H9 (cell line): ENCODE measurements around the gene HIP1R. TPM values are rescaled to one million over a fixed set of nuclear protein-coding genes. Genes with fewer than 3 reads are reported as not detected.

ENCODE experiments used
- DNase-seq: peaks from one replicate; pipeline ENCODE4 v3.0.0-alpha.2; 2017
- H2AFZ ChIP-seq: one replicate; pipeline ENCODE4 v1.6.1; 2013; ENCODE audit warnings: mild to moderate bottlenecking, low read length, control low read depth, moderate library complexity
- H2AK5ac ChIP-seq: 2 replicates; pipeline ENCODE4 v1.6.1; 2013; ENCODE audit warnings: low read length, control low read depth, mixed read lengths; ENCODE audit not compliant: insufficient read length
- H2BK120ac ChIP-seq: one replicate; pipeline ENCODE4 v1.6.1; 2013; ENCODE audit warnings: low read depth, mild to moderate bottlenecking, low read length, control low read depth, inconsistent platforms; ENCODE audit not compliant: poor library complexity, severe bottlenecking
- H2BK12ac ChIP-seq: 2 replicates; pipeline ENCODE4 v1.6.1; 2013; ENCODE audit warnings: low read length, control low read depth, mixed read lengths, low read depth; ENCODE audit not compliant: insufficient read length
- H2BK15ac ChIP-seq: 2 replicates; pipeline ENCODE4 v1.6.1; 2013; ENCODE audit warnings: low read depth, low read length, control low read depth
- H2BK20ac ChIP-seq: one replicate; pipeline ENCODE4 v1.6.1; 2013; ENCODE audit warnings: low read depth, mild to moderate bottlenecking, low read length, control low read depth, inconsistent platforms; ENCODE audit not compliant: poor library complexity, severe bottlenecking
- H2BK5ac ChIP-seq: 2 replicates; pipeline ENCODE4 v1.6.1; 2013; ENCODE audit warnings: low read length, control low read depth, mixed read lengths; ENCODE audit not compliant: insufficient read length
- H3K14ac ChIP-seq: 2 replicates; pipeline ENCODE4 v1.6.1; 2013; ENCODE audit warnings: low read length, control low read depth; ENCODE audit not compliant: insufficient read depth
- H3K18ac ChIP-seq: 2 replicates; pipeline ENCODE4 v1.6.1; 2013; ENCODE audit warnings: low read depth, mild to moderate bottlenecking, mixed read lengths, low read length, control low read depth; ENCODE audit not compliant: insufficient read length
- H3K23ac ChIP-seq: 2 replicates; pipeline ENCODE4 v1.6.1; 2013; ENCODE audit warnings: low read length, control low read depth, mixed read lengths, low read depth; ENCODE audit not compliant: insufficient read length
- H3K23me2 ChIP-seq: 2 replicates; pipeline ENCODE4 v1.6.1; 2013; ENCODE audit warnings: low read depth, mild to moderate bottlenecking, mixed read lengths, low read length, control low read depth; ENCODE audit not compliant: insufficient read length, poor library complexity, severe bottlenecking
- H3K27ac ChIP-seq: 2 replicates; pipeline ENCODE4 v1.5.1; 2013; ENCODE audit warnings: low read length, control low read depth, mixed read lengths, low read depth; ENCODE audit not compliant: insufficient read length
- H3K27me3 ChIP-seq: 2 replicates; pipeline ENCODE4 v1.6.1; 2013; ENCODE audit warnings: low read length, control low read depth, inconsistent platforms; ENCODE audit not compliant: insufficient read depth
- H3K4ac ChIP-seq: 2 replicates; pipeline ENCODE4 v1.6.1; 2013; ENCODE audit warnings: low read depth, mild to moderate bottlenecking, control low read depth, inconsistent platforms, low read length, moderate library complexity
- H3K4me1 ChIP-seq: 2 replicates; pipeline ENCODE4 v1.6.1; 2013; ENCODE audit warnings: low read length, control low read depth, inconsistent platforms; ENCODE audit not compliant: insufficient read depth
- H3K4me2 ChIP-seq: 2 replicates; pipeline ENCODE4 v1.6.1; 2013; ENCODE audit warnings: low read length, control low read depth, mixed read lengths; ENCODE audit not compliant: insufficient read length, insufficient read depth
- H3K56ac ChIP-seq: 2 replicates; pipeline ENCODE4 v1.6.1; 2013; ENCODE audit warnings: low read depth, mild to moderate bottlenecking, mixed read lengths, low read length, control low read depth; ENCODE audit not compliant: insufficient read length
- H3K79me1 ChIP-seq: 2 replicates; pipeline ENCODE4 v1.6.1; 2013; ENCODE audit warnings: low read depth, mild to moderate bottlenecking, moderate library complexity, low read length, control low read depth, inconsistent platforms; ENCODE audit not compliant: insufficient read depth, poor library complexity, severe bottlenecking
- H3K79me2 ChIP-seq: 2 replicates; pipeline ENCODE4 v1.6.1; 2013; ENCODE audit warnings: low read length, control low read depth, inconsistent platforms; ENCODE audit not compliant: insufficient read depth
- H3K9ac ChIP-seq: 2 replicates; pipeline ENCODE4 v1.6.1; 2013; ENCODE audit warnings: low read length, control low read depth, mixed read lengths; ENCODE audit not compliant: insufficient read length; ENCODE audit errors: extremely low read depth
- H3K9me3 ChIP-seq: one replicate; pipeline ENCODE4 v1.6.1; 2013; ENCODE audit warnings: low read depth, low read length, inconsistent platforms; ENCODE audit not compliant: control insufficient read depth
- H3T11ph ChIP-seq: one replicate; pipeline ENCODE4 v1.6.1; 2013; ENCODE audit warnings: mild to moderate bottlenecking, low read length, control low read depth, inconsistent platforms
- H4K20me1 ChIP-seq: one replicate; pipeline ENCODE4 v1.6.1; 2013; ENCODE audit not compliant: control insufficient read depth, insufficient read length, insufficient read depth
- H4K5ac ChIP-seq: 2 replicates; pipeline ENCODE4 v1.6.1; 2013; ENCODE audit warnings: low read depth, mild to moderate bottlenecking, mixed read lengths, low read length, control low read depth; ENCODE audit not compliant: insufficient read length
- H4K8ac ChIP-seq: replicated peaks from 2 replicates; pipeline ENCODE4 v1.6.1; 2013; ENCODE audit warnings: low read length, control low read depth, mixed read lengths, low read depth; ENCODE audit not compliant: insufficient read length
- H4K91ac ChIP-seq: 2 replicates; pipeline ENCODE4 v1.6.1; 2013; ENCODE audit warnings: low read depth, mild to moderate bottlenecking, moderate library complexity, mixed read lengths, low read length, control low read depth; ENCODE audit not compliant: insufficient read length
- H3K27ac Mint-ChIP-seq, 3 experiments: 2 replicates in 2 of 3; 3 replicates in 1 of 3; pipeline ENCODE4 v1.8.0; 2020 to 2021; ENCODE audit warnings: mixed read lengths in 3 of 3, mild to moderate bottlenecking in 1 of 3, moderate library complexity in 1 of 3
- H3K27me3 Mint-ChIP-seq: 2 replicates; pipeline ENCODE4 v1.8.0; 2021; ENCODE audit warnings: low read depth, mild to moderate bottlenecking, moderate library complexity, mixed read lengths
- H3K36me3 Mint-ChIP-seq, 3 experiments: 2 replicates in 2 of 3; 3 replicates in 1 of 3; pipeline ENCODE4 v1.8.0; 2020 to 2021; ENCODE audit warnings: low read depth in 3 of 3, mixed read lengths in 3 of 3; ENCODE audit not compliant: insufficient read depth in 1 of 3
- H3K4me1 Mint-ChIP-seq, 2 experiments: 2 replicates each; pipeline ENCODE4 v1.8.0; 2020; ENCODE audit warnings: mixed read lengths in 2 of 2
- H3K4me3 Mint-ChIP-seq, 2 experiments: 2 replicates in 1 of 2; 3 replicates in 1 of 2; pipeline ENCODE4 v1.8.0; 2020 to 2021; ENCODE audit warnings: mild to moderate bottlenecking in 2 of 2, mixed read lengths in 2 of 2, moderate library complexity in 1 of 2
- H3K9me3 Mint-ChIP-seq, 2 experiments: 2 replicates in 1 of 2; 3 replicates in 1 of 2; pipeline ENCODE4 v1.8.0; 2020; ENCODE audit warnings: mild to moderate bottlenecking in 2 of 2, mixed read lengths in 2 of 2, moderate library complexity in 1 of 2
- WGBS: extraction: QIAGEN DNeasy Blood & Tissue Kit; methylation state at CpG from one replicate; pipeline ENCODE4 v1.1.7; 2013; ENCODE audit warnings: missing lambda C conversion rate, low lambda C conversion rate, mixed read lengths; ENCODE audit not compliant: insufficient read length; ENCODE audit errors: extremely low coverage; 5-methylcytosine and 5-hydroxymethylcytosine counted together
- total RNA-seq: library from RNA; stranded (reverse); gene quantifications from 2 replicates; pipeline ENCODE4 v1.2.1, GENCODE V29; 2021
- TF ChIP-seq, protein P1 (sequence below): fragments of 200-600 bp; sonication (generic); conservative IDR thresholded peaks from 3 replicates; pipeline ENCODE4 v1.8.0; 2021; ENCODE audit warnings: antibody characterized with exemption, mild to moderate bottlenecking

Gene HIP1R
- total RNA-seq, 1 experiment from 2014 or later = 17.4 TPM

DNA sequence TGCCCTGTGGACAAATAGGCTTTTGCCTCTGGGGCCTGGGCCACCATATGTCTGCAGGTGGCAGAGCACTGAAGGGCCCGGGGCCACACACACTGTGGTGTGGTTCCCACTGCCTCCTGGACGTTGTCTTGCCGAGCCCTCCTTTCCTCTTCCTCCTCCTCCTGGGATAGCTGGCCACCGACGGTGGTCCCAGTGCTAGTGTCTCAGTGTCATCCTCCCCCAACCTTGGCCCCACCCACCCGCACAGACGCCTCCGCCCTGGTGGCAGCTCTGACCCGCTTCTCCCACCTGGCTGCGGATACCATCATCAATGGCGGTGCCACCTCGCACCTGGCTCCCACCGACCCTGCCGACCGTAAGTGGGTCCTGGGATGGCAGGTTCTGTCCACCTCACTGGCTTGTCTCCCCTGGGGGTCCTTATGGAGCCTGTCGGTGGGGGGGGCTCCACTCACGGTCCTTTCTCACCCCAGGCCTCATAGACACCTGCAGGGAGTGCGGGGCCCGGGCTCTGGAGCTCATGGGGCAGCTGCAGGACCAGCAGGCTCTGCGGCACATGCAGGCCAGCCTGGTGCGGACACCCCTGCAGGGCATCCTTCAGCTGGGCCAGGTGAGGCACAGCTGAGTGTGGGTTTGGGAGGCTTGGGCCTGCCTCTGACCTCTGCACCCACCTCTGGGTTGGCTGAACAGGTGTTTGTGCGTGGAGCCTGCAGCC, 23.5 kb downstream of the HIP1R start:
- Histone ChIP-seq H3K27me3 (no peaks in the 10 kb centered on the region), H3K9ac (no peak overlapping the region), H3K4me1 (no peaks in the 10 kb centered on the region), H3K18ac (no peak overlapping the region), H4K8ac (no peak overlapping the region), H2BK20ac (no peak overlapping the region), H4K5ac (no peak overlapping the region), H3K23me2 (no peaks in the 10 kb centered on the region), H4K91ac (no peak overlapping the region), H4K20me1 (no peaks in the 10 kb centered on the region), H2BK120ac (no peak overlapping the region), H2AFZ (no peak overlapping the region), H2BK12ac (no peak overlapping the region), H3K23ac (no peak overlapping the region), H2BK5ac (no peak overlapping the region), H3K56ac (no peak overlapping the region), H3K4me2 (no peak overlapping the region), H3T11ph (no peak overlapping the region), H2BK15ac (no peak overlapping the region), H3K14ac (no peak overlapping the region), H3K9me3 (no peaks in the 10 kb centered on the region), H3K79me2 (no peaks in the 10 kb centered on the region), H2AK5ac (no peak overlapping the region), H3K79me1 (no peaks in the 10 kb centered on the region), H3K27ac (no peak overlapping the region), H3K4ac (no peak overlapping the region)
- WGBS = no CpG with 5 or more reads among the region's 22 CpGs
- peaks cover 0 to 2% of the 10 kb centered on the region in 2 experiments; a peak in 1 of 4 replicates for H3K4me1 Mint-ChIP-seq
- peaks cover 0 to 6% (median 0%) of the 10 kb centered on the region in 3 experiments; a peak in 2 of 7 replicates for H3K36me3 Mint-ChIP-seq
- peaks cover 20% of the 10 kb centered on the region for H3K27me3 Mint-ChIP-seq
- no peak overlapping the region for H3K27ac Mint-ChIP-seq
- no peak for DNase-seq
- TF ChIP-seq, protein P1, sequence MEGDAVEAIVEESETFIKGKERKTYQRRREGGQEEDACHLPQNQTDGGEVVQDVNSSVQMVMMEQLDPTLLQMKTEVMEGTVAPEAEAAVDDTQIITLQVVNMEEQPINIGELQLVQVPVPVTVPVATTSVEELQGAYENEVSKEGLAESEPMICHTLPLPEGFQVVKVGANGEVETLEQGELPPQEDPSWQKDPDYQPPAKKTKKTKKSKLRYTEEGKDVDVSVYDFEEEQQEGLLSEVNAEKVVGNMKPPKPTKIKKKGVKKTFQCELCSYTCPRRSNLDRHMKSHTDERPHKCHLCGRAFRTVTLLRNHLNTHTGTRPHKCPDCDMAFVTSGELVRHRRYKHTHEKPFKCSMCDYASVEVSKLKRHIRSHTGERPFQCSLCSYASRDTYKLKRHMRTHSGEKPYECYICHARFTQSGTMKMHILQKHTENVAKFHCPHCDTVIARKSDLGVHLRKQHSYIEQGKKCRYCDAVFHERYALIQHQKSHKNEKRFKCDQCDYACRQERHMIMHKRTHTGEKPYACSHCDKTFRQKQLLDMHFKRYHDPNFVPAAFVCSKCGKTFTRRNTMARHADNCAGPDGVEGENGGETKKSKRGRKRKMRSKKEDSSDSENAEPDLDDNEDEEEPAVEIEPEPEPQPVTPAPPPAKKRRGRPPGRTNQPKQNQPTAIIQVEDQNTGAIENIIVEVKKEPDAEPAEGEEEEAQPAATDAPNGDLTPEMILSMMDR = no peak
- no peak overlapping the region for H3K4me3 Mint-ChIP-seq
- no peaks in the 10 kb centered on the region for H3K9me3 Mint-ChIP-seq
